ENCODE results near the gene LRRC7. TPM values are rescaled to one million over a fixed set of nuclear protein-coding genes. Genes with fewer than 3 reads are reported as not detected.
"Not testable (repeated sequence)": the region's sequence is repeated elsewhere in the genome, so short reads cannot be mapped to it uniquely, and the experiment has no call there.

Gene LRRC7
- total RNA-seq, 4 donors from 2014 or later: 0.40 to 1.7 (median 0.63) TPM

DNA sequence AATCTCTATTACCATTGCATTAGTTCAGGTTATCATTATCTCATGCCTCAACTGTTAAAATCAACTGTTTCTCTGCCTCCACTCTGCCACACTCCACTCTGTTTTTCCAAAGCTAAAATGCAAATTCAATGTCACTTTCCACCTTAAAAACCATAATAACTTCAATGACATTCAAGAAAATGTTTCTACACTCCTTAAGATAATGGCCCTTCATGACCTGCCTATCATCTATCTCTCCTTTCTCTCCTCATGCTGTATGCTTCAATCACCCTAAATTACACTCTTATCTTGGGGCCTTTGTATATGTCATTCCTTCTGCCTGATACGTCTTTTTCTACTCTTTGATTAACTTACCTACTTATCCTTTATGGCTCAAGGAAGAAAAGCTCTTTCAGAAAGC is 296.0 kb downstream of the LRRC7 start:
- DNase-seq: no peak
- H3K36me3 ChIP-seq: no peaks in the 10 kb centered on the region

DNA sequence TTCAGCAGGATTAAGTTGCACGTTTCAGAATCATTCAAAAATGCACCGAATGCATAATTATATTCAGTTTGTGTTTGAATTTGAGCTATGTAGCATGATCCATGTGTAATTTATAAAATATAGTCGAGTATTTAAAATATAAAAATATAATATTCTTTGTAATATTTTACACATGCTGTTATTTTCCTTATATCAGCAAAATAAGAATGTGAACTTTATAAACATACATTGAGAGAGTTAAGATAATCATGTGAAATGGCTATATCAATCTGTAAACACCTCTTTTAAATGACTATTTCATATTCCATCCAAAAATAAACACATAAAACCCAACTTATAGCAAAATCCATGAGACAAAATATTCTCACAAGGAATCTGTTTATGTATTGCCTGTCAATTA is 303.7 kb downstream of the LRRC7 start:
- H3K27ac ChIP-seq: no peak overlapping the region
- no peak for DNase-seq
- no peaks in the 10 kb centered on the region for H3K4me1 ChIP-seq
- H3K36me3 ChIP-seq: no peaks in the 10 kb centered on the region
- H3K27me3 ChIP-seq: no peaks in the 10 kb centered on the region
- TF ChIP-seq, protein P1, sequence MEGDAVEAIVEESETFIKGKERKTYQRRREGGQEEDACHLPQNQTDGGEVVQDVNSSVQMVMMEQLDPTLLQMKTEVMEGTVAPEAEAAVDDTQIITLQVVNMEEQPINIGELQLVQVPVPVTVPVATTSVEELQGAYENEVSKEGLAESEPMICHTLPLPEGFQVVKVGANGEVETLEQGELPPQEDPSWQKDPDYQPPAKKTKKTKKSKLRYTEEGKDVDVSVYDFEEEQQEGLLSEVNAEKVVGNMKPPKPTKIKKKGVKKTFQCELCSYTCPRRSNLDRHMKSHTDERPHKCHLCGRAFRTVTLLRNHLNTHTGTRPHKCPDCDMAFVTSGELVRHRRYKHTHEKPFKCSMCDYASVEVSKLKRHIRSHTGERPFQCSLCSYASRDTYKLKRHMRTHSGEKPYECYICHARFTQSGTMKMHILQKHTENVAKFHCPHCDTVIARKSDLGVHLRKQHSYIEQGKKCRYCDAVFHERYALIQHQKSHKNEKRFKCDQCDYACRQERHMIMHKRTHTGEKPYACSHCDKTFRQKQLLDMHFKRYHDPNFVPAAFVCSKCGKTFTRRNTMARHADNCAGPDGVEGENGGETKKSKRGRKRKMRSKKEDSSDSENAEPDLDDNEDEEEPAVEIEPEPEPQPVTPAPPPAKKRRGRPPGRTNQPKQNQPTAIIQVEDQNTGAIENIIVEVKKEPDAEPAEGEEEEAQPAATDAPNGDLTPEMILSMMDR (IDR thresholded peaks at IDR 0.05): no peak
- no peak for TF ChIP-seq POLR2A (IDR thresholded peaks at IDR 0.05)
- no peak overlapping the region for H3K4me3 ChIP-seq
- no peaks in the 10 kb centered on the region for H3K9me3 ChIP-seq

More for the DNA sequence above, 296.0 kb downstream of the LRRC7 start:
- no peak for TF ChIP-seq POLR2A (IDR thresholded peaks at IDR 0.05)
- Histone ChIP-seq H3K4me1 (no peaks in the 10 kb centered on the region), H3K9me3 (no peaks in the 10 kb centered on the region), H3K27ac (no peak overlapping the region), H3K4me3 (no peak overlapping the region), H3K27me3 (no peaks in the 10 kb centered on the region)

GRCh38 chr1:69878338-69878737 is 310.6 kb downstream of the LRRC7 start:
- Histone ChIP-seq H3K4me3 (no peak overlapping the region), H3K9me3 (no peaks in the 10 kb centered on the region), H3K27me3 (no peaks in the 10 kb centered on the region), H3K4me1 (no peaks in the 10 kb centered on the region), H3K36me3 (no peaks in the 10 kb centered on the region), H3K27ac (no peak overlapping the region)
- TF ChIP-seq, protein P1 (IDR thresholded peaks at IDR 0.05): no peak
- no peak for TF ChIP-seq POLR2A (IDR thresholded peaks at IDR 0.05)
- DNase-seq: no peak

DNA sequence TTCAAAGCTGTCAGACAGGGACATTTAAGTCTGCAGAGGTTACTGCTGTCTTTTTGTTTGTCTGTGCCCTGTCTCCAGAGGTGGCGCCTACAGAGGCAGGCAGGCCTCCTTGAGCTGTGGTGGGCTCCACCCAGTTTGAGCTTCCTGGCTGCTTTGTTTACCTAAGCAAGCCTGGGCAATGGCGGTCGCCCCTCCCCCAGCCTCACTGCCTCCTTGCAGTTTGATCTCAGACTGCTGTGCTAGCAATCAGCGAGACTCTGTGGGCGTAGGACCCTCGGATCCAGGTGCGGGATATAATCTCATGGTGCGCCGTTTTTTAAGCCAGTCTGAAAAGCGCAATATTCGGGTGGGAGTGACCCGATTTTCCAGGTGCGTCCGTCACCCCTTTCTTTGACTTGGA is 320.3 kb downstream of the LRRC7 start:
- H3K4me3 ChIP-seq, H3K27me3 ChIP-seq, H3K36me3 ChIP-seq, DNase-seq, H3K4me1 ChIP-seq, H3K27ac ChIP-seq, H3K9me3 ChIP-seq: not testable (repeated sequence)

DNA sequence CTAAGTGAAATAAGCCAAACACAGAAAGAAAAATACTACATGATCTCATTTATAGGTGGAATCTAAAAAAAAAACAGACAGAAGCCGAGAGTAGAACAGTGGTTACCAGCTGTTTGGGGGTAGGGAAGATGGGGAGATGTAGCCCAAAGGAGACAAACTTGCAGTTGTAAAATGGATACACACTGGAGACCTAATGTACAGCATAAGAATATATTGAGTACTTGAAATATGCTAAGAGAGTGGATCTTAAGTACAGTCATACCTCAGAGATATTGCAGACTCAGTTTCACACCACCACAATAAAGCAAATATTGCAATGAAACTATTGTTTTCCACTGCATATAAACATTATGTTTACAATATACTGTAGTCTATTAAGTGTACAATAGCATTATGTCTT is 320.9 kb downstream of the LRRC7 start:
- Histone ChIP-seq H3K4me1 (no peaks in the 10 kb centered on the region), H3K36me3 (no peaks in the 10 kb centered on the region), H3K4me3 (no peak overlapping the region), H3K9me3 (no peaks in the 10 kb centered on the region), H3K27me3 (no peaks in the 10 kb centered on the region), H3K27ac (no peak overlapping the region)
- no peak for DNase-seq
- TF ChIP-seq, protein P1 (IDR thresholded peaks at IDR 0.05): no peak
- TF ChIP-seq POLR2A (IDR thresholded peaks at IDR 0.05): no peak

DNA sequence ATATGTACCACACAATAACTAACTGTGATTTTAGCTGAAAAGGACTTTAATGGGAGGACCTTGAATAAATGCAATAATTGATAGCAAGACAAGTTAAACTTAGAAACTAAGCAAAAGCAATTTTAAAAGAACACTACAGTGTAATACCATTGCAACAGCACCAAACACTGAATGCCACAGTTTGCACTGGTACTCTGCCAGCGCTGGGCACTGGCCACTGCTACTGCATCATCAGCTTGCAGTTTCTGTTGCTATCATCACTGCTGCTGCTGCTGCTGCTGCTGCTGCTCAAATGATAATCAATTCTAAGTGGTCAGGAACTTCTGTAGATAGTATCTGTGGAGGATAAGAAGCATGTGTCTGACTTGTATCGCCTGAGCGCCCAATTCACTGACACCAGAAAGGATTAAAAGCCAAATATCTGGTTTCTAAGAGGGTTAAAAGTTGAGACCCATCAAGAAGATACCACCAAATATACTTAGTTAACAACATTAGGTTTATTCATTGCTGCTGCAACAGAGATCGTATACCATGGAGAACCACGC is 330.8 kb downstream of the LRRC7 start:
- Histone ChIP-seq H3K27me3 (no peaks in the 10 kb centered on the region), H3K4me1 (no peaks in the 10 kb centered on the region), H3K4me3 (no peak overlapping the region), H3K36me3 (no peaks in the 10 kb centered on the region), H3K27ac (no peak overlapping the region), H3K9me3 (no peaks in the 10 kb centered on the region)
- no peak for TF ChIP-seq POLR2A (IDR thresholded peaks at IDR 0.05)
- TF ChIP-seq, protein P1 (IDR thresholded peaks at IDR 0.05): no peak
- no peak for DNase-seq

DNA sequence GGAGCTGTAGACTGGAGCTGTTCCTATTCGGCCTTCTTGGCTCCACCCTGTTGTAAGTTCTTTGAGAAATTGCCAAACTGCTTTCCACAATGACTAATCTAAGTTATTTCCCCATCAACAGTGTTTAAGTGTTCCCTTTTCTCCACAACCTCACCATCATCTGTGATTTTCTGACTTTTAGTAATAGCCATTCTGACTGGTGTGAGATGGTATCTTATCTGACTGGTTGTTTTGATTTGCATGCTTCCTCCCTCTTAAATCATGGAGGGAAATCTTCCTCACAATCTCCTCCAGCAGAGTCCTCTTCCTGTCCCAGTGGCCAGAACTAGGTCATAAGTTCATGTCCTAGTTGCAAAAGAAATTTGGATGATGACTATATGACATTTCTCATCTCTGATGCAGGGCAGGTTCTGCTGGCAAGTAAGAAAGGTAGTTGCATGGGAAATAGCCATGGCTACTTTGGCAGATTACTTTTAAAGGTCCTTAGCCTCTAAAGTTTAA is 343.6 kb downstream of the LRRC7 start:
- no peak for DNase-seq
- Histone ChIP-seq H3K9me3 (no peaks in the 10 kb centered on the region), H3K27me3 (no peaks in the 10 kb centered on the region), H3K36me3 (no peaks in the 10 kb centered on the region), H3K4me1 (no peaks in the 10 kb centered on the region), H3K27ac (no peak overlapping the region), H3K4me3 (no peak overlapping the region)
- no peak for TF ChIP-seq POLR2A (IDR thresholded peaks at IDR 0.05)
- TF ChIP-seq, protein P1 (IDR thresholded peaks at IDR 0.05): no peak
